K562 (cell line): Measurements from ENCODE around the gene TXNRD2. TPM values are rescaled to one million over a fixed set of nuclear protein-coding genes. Genes with fewer than 3 reads are reported as not detected.

Source experiments
- HNRNPH1 ChIP-seq: fragments of 200-400 bp; formaldehyde crosslinking; optimal IDR thresholded peaks from 2 replicates; pipeline ENCODE3; 2017; ENCODE audit warnings: low read depth, mild to moderate bottlenecking, low read length, moderate library complexity
- LCOR ChIP-seq: sonication (generic); formaldehyde crosslinking; IDR thresholded peaks from 2 replicates; pipeline ENCODE4 v1.8.0; 2022; ENCODE audit warnings: mild to moderate bottlenecking, missing genetic modification reagents
- TSC22D4 ChIP-seq: fragments of 450-650 bp; IDR thresholded peaks from 2 replicates; pipeline ENCODE4 v1.6.1; 2016; ENCODE audit warnings: missing genetic modification characterization, missing biosample characterization, control low read depth
- ZNF23 ChIP-seq: fragments of 250-450 bp; sonication (Bioruptor Pico); IDR thresholded peaks from 2 replicates; pipeline ENCODE4 v1.4.0; 2020; ENCODE audit warnings: mild to moderate bottlenecking
- polyA plus RNA-seq, 8 experiments: library from polyadenylated mRNA; depleted of rRNA in 4 of 8; stranded (reverse) in 5 of 8; unstranded in 3 of 8; fragments of >200 nt; fragmentation: Nextera tagmentation in 2 of 8; fragmentation: Illumina TruSeq in 1 of 8; extraction: Ambion mirVana in 2 of 8; extraction: Trizol in 1 of 8; gene quantifications; 2 replicates each; pipeline versions ENCODE4 v1.2.1 to v1.2.3, GENCODE V29; 2011 to 2014; ENCODE audit warnings: inconsistent platforms in 1 of 8, missing spikeins in 1 of 8
- total RNA-seq, 7 experiments: library from RNA; depleted of rRNA in 6 of 7; stranded (reverse); fragments of >200 nt in 6 of 7; fragmentation: Illumina TruSeq in 2 of 7; extraction: Trizol in 2 of 7; gene quantifications; 2 replicates each; pipeline versions ENCODE4 v1.2.1 to v1.2.3, GENCODE V29; 2011 to 2021; ENCODE audit warnings: low replicate concordance in 1 of 7
- TF ChIP-seq, protein P1 (sequence below): fragments of 450-650 bp; IDR thresholded peaks from 2 replicates; pipeline ENCODE4 v1.6.1; 2016; ENCODE audit warnings: borderline replicate concordance
- TF ChIP-seq, protein P2 (sequence below): sonication (generic); formaldehyde crosslinking; IDR thresholded peaks from 2 replicates; pipeline ENCODE4 v1.8.0; 2023; ENCODE audit warnings: mild to moderate bottlenecking, missing genetic modification reagents

The TXNRD2 gene
- total and polyA plus RNA-seq, 9 of the 15 experiments (the other 6 are each of a cell fraction or from before 2014, with no cell fraction given): 3.3 to 80.2 (median 49.4) TPM

DNA sequence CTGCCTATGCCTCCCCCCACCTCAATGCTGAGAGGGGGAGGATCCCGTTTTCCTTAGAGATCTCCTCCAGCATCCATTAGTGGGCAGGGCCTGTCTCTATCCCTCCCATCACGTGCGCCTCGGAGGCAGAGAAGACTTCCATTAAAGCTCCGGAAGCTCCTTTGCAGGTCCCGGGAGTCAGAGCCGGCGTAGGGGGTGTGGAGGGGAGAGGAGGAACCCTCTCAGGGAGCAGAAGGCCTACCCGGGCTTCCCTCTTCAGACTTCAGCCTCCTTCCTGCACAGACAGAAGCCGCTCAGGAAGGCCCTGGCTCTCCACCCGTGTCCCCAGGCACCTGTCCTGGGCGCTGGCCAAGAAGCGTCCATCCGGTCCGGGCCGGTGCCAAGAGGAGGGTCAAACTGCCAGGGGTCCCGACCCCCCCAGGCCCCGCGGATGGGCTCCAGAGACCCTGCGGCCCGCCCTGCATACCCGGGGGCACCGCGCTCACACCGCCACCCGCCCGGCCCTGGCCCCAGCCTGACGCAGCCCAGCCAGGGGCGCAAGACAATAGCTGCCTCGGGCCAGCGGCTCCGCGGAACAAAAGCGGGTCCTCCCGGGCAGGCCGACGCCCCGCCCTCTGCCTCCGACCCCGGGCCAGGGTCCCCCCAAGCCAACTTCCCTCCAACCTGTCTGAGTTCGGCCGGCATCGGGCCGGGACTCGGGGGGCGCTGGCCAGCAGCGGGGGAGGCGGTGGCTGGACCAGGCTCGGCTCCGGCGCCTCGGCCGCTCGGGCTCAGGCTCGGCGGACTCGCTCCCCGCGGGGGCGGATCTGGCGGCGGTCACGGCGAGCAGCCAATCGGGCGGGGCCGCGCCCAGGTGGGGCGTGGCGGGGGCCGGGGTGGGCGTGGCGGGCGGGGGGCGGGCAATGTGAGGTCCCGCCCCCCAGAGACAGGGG, 45.1 kb upstream of the TXNRD2 start (continued):
- TF ChIP-seq, protein P1, sequence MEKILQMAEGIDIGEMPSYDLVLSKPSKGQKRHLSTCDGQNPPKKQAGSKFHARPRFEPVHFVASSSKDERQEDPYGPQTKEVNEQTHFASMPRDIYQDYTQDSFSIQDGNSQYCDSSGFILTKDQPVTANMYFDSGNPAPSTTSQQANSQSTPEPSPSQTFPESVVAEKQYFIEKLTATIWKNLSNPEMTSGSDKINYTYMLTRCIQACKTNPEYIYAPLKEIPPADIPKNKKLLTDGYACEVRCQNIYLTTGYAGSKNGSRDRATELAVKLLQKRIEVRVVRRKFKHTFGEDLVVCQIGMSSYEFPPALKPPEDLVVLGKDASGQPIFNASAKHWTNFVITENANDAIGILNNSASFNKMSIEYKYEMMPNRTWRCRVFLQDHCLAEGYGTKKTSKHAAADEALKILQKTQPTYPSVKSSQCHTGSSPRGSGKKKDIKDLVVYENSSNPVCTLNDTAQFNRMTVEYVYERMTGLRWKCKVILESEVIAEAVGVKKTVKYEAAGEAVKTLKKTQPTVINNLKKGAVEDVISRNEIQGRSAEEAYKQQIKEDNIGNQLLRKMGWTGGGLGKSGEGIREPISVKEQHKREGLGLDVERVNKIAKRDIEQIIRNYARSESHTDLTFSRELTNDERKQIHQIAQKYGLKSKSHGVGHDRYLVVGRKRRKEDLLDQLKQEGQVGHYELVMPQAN: no peak
- no peak for TF ChIP-seq LCOR (CRISPR knock-in tag)
- no peak for TF ChIP-seq ZNF23 (CRISPR knock-in tag)
- no peak for TF ChIP-seq TSC22D4 (tag)
- TF ChIP-seq, protein P2, sequence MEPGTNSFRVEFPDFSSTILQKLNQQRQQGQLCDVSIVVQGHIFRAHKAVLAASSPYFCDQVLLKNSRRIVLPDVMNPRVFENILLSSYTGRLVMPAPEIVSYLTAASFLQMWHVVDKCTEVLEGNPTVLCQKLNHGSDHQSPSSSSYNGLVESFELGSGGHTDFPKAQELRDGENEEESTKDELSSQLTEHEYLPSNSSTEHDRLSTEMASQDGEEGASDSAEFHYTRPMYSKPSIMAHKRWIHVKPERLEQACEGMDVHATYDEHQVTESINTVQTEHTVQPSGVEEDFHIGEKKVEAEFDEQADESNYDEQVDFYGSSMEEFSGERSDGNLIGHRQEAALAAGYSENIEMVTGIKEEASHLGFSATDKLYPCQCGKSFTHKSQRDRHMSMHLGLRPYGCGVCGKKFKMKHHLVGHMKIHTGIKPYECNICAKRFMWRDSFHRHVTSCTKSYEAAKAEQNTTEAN (CRISPR knock-in tag): no peak
- no peak for TF ChIP-seq HNRNPH1
